Heart left ventricle (tissue), 16 donors: ENCODE results near the gene EMD. TPM values are rescaled to one million over a fixed set of nuclear protein-coding genes. Genes with fewer than 3 reads are reported as not detected.

Experiments
- ATAC-seq, 4 donors: fragments of 200-7000 bp; cut with Tn5 transposase; one replicate each; pipeline ENCODE4 v1.9.1; 2020 to 2022; ENCODE audit warnings: moderate library complexity in 4 of 4, mild to moderate bottlenecking in 3 of 4, moderate number of reproducible peaks in 1 of 4
- DNase-seq, 5 donors: peaks; one replicate each; pipeline ENCODE4 v3.0.0-alpha.2; 2020
- H3K27ac ChIP-seq, 12 donors: fragments of 200-600 bp; sonication (generic) in 4 of 12; one replicate each; pipeline versions ENCODE4 v1.5.0 to v1.8.0; 2016 to 2022; ENCODE audit warnings: mild to moderate bottlenecking in 2 of 12
- H3K27me3 ChIP-seq, 9 donors: fragments of 200-600 bp; sonication (generic) in 2 of 9; one replicate each; pipeline versions ENCODE4 v1.5.1 to v1.8.0; 2016 to 2022; ENCODE audit warnings: mild to moderate bottlenecking in 3 of 9
- H3K36me3 ChIP-seq, 9 donors: fragments of 200-600 bp; sonication (generic) in 2 of 9; one replicate each; pipeline versions ENCODE4 v1.5.0 to v1.8.0; 2018 to 2022; ENCODE audit warnings: mild to moderate bottlenecking in 2 of 9
- H3K4me1 ChIP-seq, 12 donors: fragments of 200-600 bp; sonication (generic) in 4 of 12; one replicate each; pipeline versions ENCODE4 v1.5.0 to v1.8.0; 2016 to 2022; ENCODE audit warnings: mild to moderate bottlenecking in 3 of 12
- H3K4me3 ChIP-seq, 12 donors: fragments of 200-600 bp; sonication (generic) in 4 of 12; one replicate each; pipeline versions ENCODE4 v1.5.0 to v1.8.0; 2017 to 2022; ENCODE audit warnings: mild to moderate bottlenecking in 9 of 12, moderate library complexity in 4 of 12
- H3K9me3 ChIP-seq, 12 donors: fragments of 200-600 bp; sonication (generic) in 4 of 12; one replicate each; pipeline versions ENCODE4 v1.5.0 to v1.8.0; 2016 to 2022; ENCODE audit warnings: mild to moderate bottlenecking in 1 of 12
- POLR2A ChIP-seq, 2 donors: fragments of 450-650 bp; IDR thresholded peaks; one replicate each; pipeline ENCODE4 v1.6.1; 2017; ENCODE audit warnings: antibody characterized with exemption in 2 of 2, mild to moderate bottlenecking in 2 of 2, moderate library complexity in 2 of 2
- WGBS, 4 donors: extraction: QIAGEN DNeasy Blood & Tissue Kit in 2 of 4; methylation state at CpG; one replicate each; pipeline versions ENCODE4 v1.1.5 to v1.1.7; 2013 to 2018; 5-methylcytosine and 5-hydroxymethylcytosine counted together
- intact Hi-C, 10 donors: fragments of 100-400 bp; cut with DNase I; formaldehyde crosslinking; loops; one replicate each; pipeline versions ENCODE4 v1.11.1 to v1.14.2; 2022
- polyA plus RNA-seq, 2 donors: library from polyadenylated mRNA; stranded (reverse); fragments of 200-250 nt; gene quantifications; one replicate each; pipeline ENCODE4 v1.2.3, GENCODE V29; 2013
- total RNA-seq, 9 donors: library from RNA; depleted of rRNA in 2 of 9; stranded (reverse); fragments of >200 nt in 2 of 9; fragmentation: NEBNext Ultra II Directional in 3 of 9; extraction: Animal tissue kit (Norgen Biotek cat#: 25700) in 3 of 9; gene quantifications; one replicate each; pipeline versions ENCODE4 v1.1.0 to v1.2.4, GENCODE V29; 2016 to 2023
- TF ChIP-seq, protein P1 (sequence below), 12 donors: fragments of 200-600 bp; sonication (generic) in 4 of 12; IDR thresholded peaks; one replicate each; pipeline versions ENCODE4 v1.5.0 to v1.8.0; 2018 to 2022; ENCODE audit warnings: antibody characterized with exemption in 12 of 12, mild to moderate bottlenecking in 5 of 12
- donor health status: ischemic (EF 13 %, LVEDD 7.1; RV severe dilation, severe dysfunction).
- donor health status: healthy with polysubstance abuse.
- donor health status: DM: no; HTN: yes; CAD: no.
- donor health status: DM: no; HTN: no; CAD: no.
- donor health status: ischemic (EF 25% LVEDD 6.9; RV normal size, moderate dysfunction).
- donor health status: ischemic (EF 25% LVEDD 5.7; RV mildly dilated, moderate dysfunction).
- donor health status: healthy.
- donor health status: DM: yes; HTN: yes; CAD: no.
- donor health status: ischemic (EF 35%, LVEDD 5.7; RV mildly dilated, moderate dysfunction).
- donor health status: nonischemic (EF 11% LVEDD 7.7; RV severe dilation, severe dysfunction).
- donor health status: DM: yes; HTN: yes; CAD: no.
- donor health status: PGD.
- donor health status: ischemic (EF 29% LVEDD 5.4; RV normal size, mild dysfunction).
- donor health status: nonischemic (EF 23%, LVEDD 6.1; RV moderate dilation, normal function).

EMD gene
- total and polyA plus RNA-seq, 11 donors = 37.6 to 152 (median 53.8) TPM

DNA sequence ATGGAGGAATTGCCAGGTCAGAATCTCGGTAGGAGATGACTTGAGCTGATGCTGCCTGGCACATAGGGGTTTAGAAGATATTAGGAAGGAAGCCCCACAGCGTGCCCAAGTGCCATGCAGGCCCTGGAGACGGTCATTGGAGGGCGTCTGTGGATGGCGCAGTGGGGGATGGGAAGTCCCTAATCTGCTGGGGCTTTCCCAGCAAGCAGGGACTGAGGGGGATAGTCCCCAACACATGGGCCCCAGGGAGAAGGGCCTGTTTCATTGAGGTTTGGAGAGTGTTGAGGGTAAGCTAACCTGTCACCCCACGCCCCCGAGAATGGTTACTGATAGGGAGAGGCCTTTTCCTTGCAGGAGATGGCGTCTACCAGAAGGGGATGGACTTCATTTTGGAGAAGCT lies 40.1 kb downstream of the EMD start:
- ATAC-seq (no peak), DNase-seq (no peak)
- intact Hi-C loops = no loop called here
- 78 to 94% (median 82%) methylated on average over 8 of the region's 8 CpGs for WGBS, 4 donors
- no peak for TF ChIP-seq POLR2A (IDR thresholded peaks at IDR 0.05)
- TF ChIP-seq, protein P1, sequence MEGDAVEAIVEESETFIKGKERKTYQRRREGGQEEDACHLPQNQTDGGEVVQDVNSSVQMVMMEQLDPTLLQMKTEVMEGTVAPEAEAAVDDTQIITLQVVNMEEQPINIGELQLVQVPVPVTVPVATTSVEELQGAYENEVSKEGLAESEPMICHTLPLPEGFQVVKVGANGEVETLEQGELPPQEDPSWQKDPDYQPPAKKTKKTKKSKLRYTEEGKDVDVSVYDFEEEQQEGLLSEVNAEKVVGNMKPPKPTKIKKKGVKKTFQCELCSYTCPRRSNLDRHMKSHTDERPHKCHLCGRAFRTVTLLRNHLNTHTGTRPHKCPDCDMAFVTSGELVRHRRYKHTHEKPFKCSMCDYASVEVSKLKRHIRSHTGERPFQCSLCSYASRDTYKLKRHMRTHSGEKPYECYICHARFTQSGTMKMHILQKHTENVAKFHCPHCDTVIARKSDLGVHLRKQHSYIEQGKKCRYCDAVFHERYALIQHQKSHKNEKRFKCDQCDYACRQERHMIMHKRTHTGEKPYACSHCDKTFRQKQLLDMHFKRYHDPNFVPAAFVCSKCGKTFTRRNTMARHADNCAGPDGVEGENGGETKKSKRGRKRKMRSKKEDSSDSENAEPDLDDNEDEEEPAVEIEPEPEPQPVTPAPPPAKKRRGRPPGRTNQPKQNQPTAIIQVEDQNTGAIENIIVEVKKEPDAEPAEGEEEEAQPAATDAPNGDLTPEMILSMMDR (IDR thresholded peaks at IDR 0.05) = no peak
- H3K9me3 ChIP-seq = no peaks in the 10 kb centered on the region
- H3K36me3 ChIP-seq = peaks cover 0 to 7% (median 0%) of the 10 kb centered on the region in 9 donors
- no peaks in the 10 kb centered on the region for H3K27me3 ChIP-seq
- H3K4me3 ChIP-seq = no peak overlapping the region
- H3K27ac ChIP-seq = peak overlapping the region in 9 of 12 donors; percentile 57 to 88 (median 76)
- H3K4me1 ChIP-seq = peaks cover 0 to 10% (median 0%) of the 10 kb centered on the region in 12 donors

- intact Hi-C loops = no loop called here
- Histone ChIP-seq H3K27me3 (no peaks in the 10 kb centered on the region), H3K4me1 (peaks cover 0 to 10% (median 0%) of the 10 kb centered on the region in 12 donors), H3K4me3 (peak overlapping the region in 8 of 12 donors; percentile 22 to 49 (median 32)), H3K36me3 (peaks cover 0 to 6% (median 0%) of the 10 kb centered on the region in 9 donors), H3K9me3 (no peaks in the 10 kb centered on the region), H3K27ac (peak overlapping the region; percentile 37 to 88 (median 70))
- WGBS, 4 donors = 41 to 61% (median 48%) methylated on average over 11 to 19 of the region's 19 CpGs
- TF ChIP-seq, protein P1 (IDR thresholded peaks at IDR 0.05) = no peak
- peak in 1 of 2 donors; percentile 31 for TF ChIP-seq POLR2A (IDR thresholded peaks at IDR 0.05)
- ATAC-seq = peak; percentile 93 to 96 (median 94)
- peak in 4 of 5 donors; percentile 48 to 79 (median 66) for DNase-seq
Observed at GRCh38 chrX:154419688-154420401, 40.8 kb downstream of the EMD start.

GRCh38 chrX:154420402-154420756 lies 41.3 kb downstream of the EMD start:
- 37 to 80% (median 59%) methylated on average over 9 to 10 of the region's 10 CpGs for WGBS, 4 donors
- H3K4me3 ChIP-seq = peak overlapping the region in 9 of 12 donors; percentile 22 to 49 (median 29)
- TF ChIP-seq, protein P1 (IDR thresholded peaks at IDR 0.05) = no peak
- no peak for TF ChIP-seq POLR2A (IDR thresholded peaks at IDR 0.05)
- peaks cover 0 to 10% (median 0%) of the 10 kb centered on the region in 12 donors for H3K4me1 ChIP-seq
- H3K9me3 ChIP-seq = no peaks in the 10 kb centered on the region
- ATAC-seq (peak in 3 of 4 donors; percentile 7 to 48 (median 43)), DNase-seq (no peak)
- H3K27me3 ChIP-seq = no peaks in the 10 kb centered on the region
- H3K36me3 ChIP-seq = peaks cover 0 to 3% (median 0%) of the 10 kb centered on the region in 9 donors
- intact Hi-C loops = no loop called here
- H3K27ac ChIP-seq = peak overlapping the region in 11 of 12 donors; percentile 11 to 88 (median 73)

DNA sequence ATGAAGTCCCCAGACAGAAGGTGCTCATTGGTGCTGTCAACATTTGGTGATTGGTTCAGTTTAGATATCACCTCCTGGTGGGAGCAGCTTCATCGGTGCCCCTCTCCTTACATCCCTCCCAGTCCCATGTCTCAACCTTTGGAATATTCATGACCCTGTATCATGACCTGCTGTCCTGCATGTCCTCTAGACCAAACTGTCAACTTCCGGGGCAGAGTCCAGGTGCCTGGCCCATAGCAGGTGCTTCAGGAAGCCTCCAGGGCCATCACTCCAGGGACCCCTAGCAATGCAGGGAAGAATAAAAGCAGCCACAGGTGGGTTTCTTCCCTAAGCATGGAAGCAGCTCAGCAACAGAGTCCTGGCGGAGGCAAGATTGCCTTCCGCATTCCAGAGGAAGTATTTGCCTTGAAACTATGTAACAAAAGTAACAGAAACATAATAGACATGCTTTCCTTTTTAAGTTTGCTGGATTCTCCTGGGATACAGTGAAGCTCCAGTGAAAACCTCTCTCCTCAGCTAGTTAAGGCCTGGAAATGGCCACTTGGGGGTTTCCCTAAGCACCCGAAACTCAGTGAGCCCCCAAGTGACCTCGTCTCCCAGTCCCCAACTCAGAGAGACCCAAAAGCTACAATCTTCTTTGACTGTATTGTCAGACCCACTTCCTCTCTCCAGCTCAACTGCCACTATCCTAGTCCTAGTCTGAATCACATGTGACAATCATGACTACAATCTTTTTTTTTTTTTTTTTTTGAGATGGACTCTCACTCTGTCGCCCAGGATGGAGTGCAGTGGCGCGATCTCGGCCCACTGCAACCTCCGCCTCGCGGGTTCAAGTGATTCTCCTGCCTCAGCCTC lies 48.0 kb downstream of the EMD start:
- no peaks in the 10 kb centered on the region for H3K9me3 ChIP-seq
- peak overlapping the region in 3 of 12 donors; percentile 5 to 77 (median 55) for H3K27ac ChIP-seq
- ATAC-seq (no peak), DNase-seq (no peak)
- 82 to 86% (median 82%) methylated on average over 13 of the region's 13 CpGs for WGBS, 4 donors
- peaks cover 0 to 5% (median 0%) of the 10 kb centered on the region in 9 donors for H3K36me3 ChIP-seq
- H3K4me1 ChIP-seq = peaks cover 0 to 28% (median 7%) of the 10 kb centered on the region in 12 donors
- H3K4me3 ChIP-seq = peak overlapping the region in 2 of 12 donors; percentile 67 to 77
- no peak for TF ChIP-seq POLR2A (IDR thresholded peaks at IDR 0.05)
- intact Hi-C loops = no loop called here
- no peaks in the 10 kb centered on the region for H3K27me3 ChIP-seq
